ENCODE data around the gene PSAP. TPM values are rescaled to one million over a fixed set of nuclear protein-coding genes. Genes with fewer than 3 reads are reported as not detected.
"Not testable (repeated sequence)": the region's sequence is repeated elsewhere in the genome, so short reads cannot be mapped to it uniquely, and the experiment has no call there.

PSAP gene
- polyA plus RNA-seq, 1 donor: 540 TPM

- Histone ChIP-seq H3K27ac (ENCODE audit: low read length) (no peak overlapping the region), H3K4me3 (ENCODE audit: low read length) (peak overlapping the region; percentile 41), H3K9me3 (ENCODE audit: control insufficient read depth, low read depth, low read length) (no peaks in the 10 kb centered on the region), H3K27me3 (ENCODE audit: control insufficient read depth, insufficient read depth, low read length) (peaks cover 6% of the 10 kb centered on the region), H3K36me3 (ENCODE audit: control insufficient read depth, insufficient read depth, low read length) (no peaks in the 10 kb centered on the region), H3K4me1 (ENCODE audit: control insufficient read depth, insufficient read depth, low read length) (peaks cover 6% of the 10 kb centered on the region)
- peak; percentile 52 to 82 for DNase-seq
- 0% methylated on average over 1 of the region's 48 CpGs for WGBS (ENCODE audit: insufficient coverage, low lambda C conversion rate)
These were observed 37.8 kb upstream of the PSAP start for GRCh38 chr10:71888623-71889387.

- 71% methylated on average over 5 of the region's 8 CpGs for WGBS (ENCODE audit: insufficient coverage, low lambda C conversion rate)
- no peaks in the 10 kb centered on the region for H3K9me3 ChIP-seq (ENCODE audit: control insufficient read depth, low read depth, low read length)
- no peaks in the 10 kb centered on the region for H3K36me3 ChIP-seq (ENCODE audit: control insufficient read depth, insufficient read depth, low read length)
- H3K4me1 ChIP-seq (ENCODE audit: control insufficient read depth, insufficient read depth, low read length): peaks cover 6% of the 10 kb centered on the region
- peaks cover 6% of the 10 kb centered on the region for H3K27me3 ChIP-seq (ENCODE audit: control insufficient read depth, insufficient read depth, low read length)
- peak overlapping the region; percentile 41 for H3K4me3 ChIP-seq (ENCODE audit: low read length)
- no peak for DNase-seq
- H3K27ac ChIP-seq (ENCODE audit: low read length): no peak overlapping the region
These were observed 37.2 kb upstream of the PSAP start for GRCh38 chr10:71888248-71888622.

DNA sequence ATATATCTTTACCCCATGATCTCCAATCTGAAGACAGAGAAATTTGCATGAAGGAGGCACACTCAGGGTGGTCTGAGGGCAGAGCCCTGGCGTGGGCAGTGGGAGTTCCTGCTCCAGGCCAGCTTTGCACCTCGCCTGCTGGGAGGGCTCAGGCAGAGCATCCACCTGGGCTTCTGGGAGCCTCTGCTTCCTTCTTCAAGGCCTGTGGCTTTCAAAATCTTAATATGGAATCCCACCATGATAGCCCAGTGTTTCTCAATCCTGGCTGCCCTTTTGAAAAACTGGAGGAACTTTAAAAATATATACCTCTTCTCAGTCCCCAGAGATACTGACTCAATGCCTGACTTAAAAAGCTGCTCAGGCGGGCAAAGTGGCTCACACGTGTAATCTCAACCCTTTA is 36.7 kb upstream of the PSAP start:
- DNase-seq: no peak
- Histone ChIP-seq H3K27me3 (ENCODE audit: control insufficient read depth, insufficient read depth, low read length) (peaks cover 6% of the 10 kb centered on the region), H3K27ac (ENCODE audit: low read length) (no peak overlapping the region), H3K4me1 (ENCODE audit: control insufficient read depth, insufficient read depth, low read length) (peaks cover 6% of the 10 kb centered on the region), H3K9me3 (ENCODE audit: control insufficient read depth, low read depth, low read length) (no peaks in the 10 kb centered on the region), H3K4me3 (ENCODE audit: low read length) (no peak overlapping the region), H3K36me3 (ENCODE audit: control insufficient read depth, insufficient read depth, low read length) (no peaks in the 10 kb centered on the region)
- WGBS (ENCODE audit: insufficient coverage, low lambda C conversion rate): no CpG with 5 or more reads among the region's 4 CpGs

GRCh38 chr10:71882813-71883659 is 32.0 kb upstream of the PSAP start:
- Histone ChIP-seq H3K4me1 (ENCODE audit: control insufficient read depth, insufficient read depth, low read length) (peaks cover under 1% of the 10 kb centered on the region), H3K9me3 (ENCODE audit: control insufficient read depth, low read depth, low read length) (no peaks in the 10 kb centered on the region), H3K4me3 (ENCODE audit: low read length) (no peak overlapping the region), H3K36me3 (ENCODE audit: control insufficient read depth, insufficient read depth, low read length) (no peaks in the 10 kb centered on the region), H3K27me3 (ENCODE audit: control insufficient read depth, insufficient read depth, low read length) (peaks cover 4% of the 10 kb centered on the region), H3K27ac (ENCODE audit: low read length) (no peak overlapping the region)
- DNase-seq: no peak
- whole genome bisulfite sequencing (ENCODE audit: insufficient coverage, low lambda C conversion rate): no CpG with 5 or more reads among the region's 10 CpGs

GRCh38 chr10:71881647-71882355 is 30.8 kb upstream of the PSAP start:
- no CpG with 5 or more reads among the region's 9 CpGs for WGBS (ENCODE audit: insufficient coverage, low lambda C conversion rate)
- DNase-seq: no peak
- Histone ChIP-seq H3K9me3 (ENCODE audit: control insufficient read depth, low read depth, low read length) (no peaks in the 10 kb centered on the region), H3K4me3 (ENCODE audit: low read length) (no peak overlapping the region), H3K27ac (ENCODE audit: low read length) (no peak overlapping the region), H3K4me1 (ENCODE audit: control insufficient read depth, insufficient read depth, low read length) (no peaks in the 10 kb centered on the region), H3K36me3 (ENCODE audit: control insufficient read depth, insufficient read depth, low read length) (no peaks in the 10 kb centered on the region), H3K27me3 (ENCODE audit: control insufficient read depth, insufficient read depth, low read length) (no peaks in the 10 kb centered on the region)

DNA sequence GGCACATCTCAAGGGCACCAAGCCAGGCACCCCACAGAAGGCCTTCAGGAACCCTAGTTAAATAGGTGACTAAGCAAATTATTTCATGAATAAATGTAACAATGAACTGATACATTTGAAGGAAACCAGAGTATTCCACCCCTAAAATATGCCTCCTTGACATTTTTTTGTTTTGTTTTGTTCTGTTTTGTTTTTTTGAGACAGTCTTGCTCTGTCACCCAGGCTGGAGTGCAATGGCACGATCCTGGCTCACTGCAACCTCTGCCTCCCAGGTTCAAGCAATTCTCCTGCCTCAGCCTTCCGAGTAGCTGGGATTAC is 30.2 kb upstream of the PSAP start:
- no CpG with 5 or more reads among the region's 2 CpGs for WGBS (ENCODE audit: insufficient coverage, low lambda C conversion rate)
- not testable (repeated sequence) for H3K27me3 ChIP-seq (ENCODE audit: control insufficient read depth, insufficient read depth, low read length)

DNA sequence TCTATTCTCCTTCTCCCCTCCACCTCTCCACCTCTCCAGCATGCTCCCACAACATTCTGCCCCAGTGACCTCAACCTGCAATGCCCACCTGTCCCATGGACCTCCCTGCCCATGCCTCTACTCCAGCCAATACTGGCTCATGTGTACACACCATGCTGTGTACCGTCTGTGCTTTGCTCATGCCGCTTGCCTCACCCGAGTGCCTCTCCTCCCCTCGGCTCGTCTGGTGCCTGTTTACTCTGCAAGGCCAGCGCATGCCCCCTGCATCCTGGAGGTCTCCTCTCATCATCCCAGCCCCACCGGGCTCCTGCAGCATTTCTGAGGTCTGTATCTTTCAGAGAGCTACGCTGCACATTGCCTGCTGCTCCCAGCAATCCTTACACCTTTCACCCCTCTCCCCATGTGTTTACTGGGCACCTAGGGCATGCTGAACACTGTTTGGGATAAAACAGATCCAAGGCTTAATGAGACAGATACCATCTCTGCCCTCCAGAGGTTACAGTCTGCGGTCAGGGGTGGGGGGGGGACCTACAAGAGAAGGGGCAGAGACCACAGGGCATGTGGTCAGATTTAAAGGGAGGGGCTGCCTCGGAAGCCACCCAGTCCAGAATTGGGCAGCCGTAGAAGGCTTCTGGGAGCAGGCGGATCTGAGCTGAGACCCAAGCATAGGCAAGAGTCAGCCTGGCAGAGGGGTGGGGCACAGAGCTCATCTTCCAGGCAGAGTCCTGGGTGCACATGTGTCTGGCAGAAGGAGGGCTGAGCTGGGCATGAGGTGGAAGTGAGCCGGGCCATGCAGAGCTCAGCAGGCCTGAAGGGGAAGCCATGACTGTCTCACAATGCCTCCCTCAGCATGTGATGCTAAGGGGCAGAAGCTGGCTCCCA is 29.6 kb upstream of the PSAP start:
- Histone ChIP-seq H3K36me3 (ENCODE audit: control insufficient read depth, insufficient read depth, low read length) (no peaks in the 10 kb centered on the region), H3K27me3 (ENCODE audit: control insufficient read depth, insufficient read depth, low read length) (no peaks in the 10 kb centered on the region), H3K9me3 (ENCODE audit: control insufficient read depth, low read depth, low read length) (peaks cover 4% of the 10 kb centered on the region), H3K4me3 (ENCODE audit: low read length) (no peak overlapping the region), H3K4me1 (ENCODE audit: control insufficient read depth, insufficient read depth, low read length) (no peaks in the 10 kb centered on the region), H3K27ac (ENCODE audit: low read length) (no peak overlapping the region)
- no peak for DNase-seq
- no CpG with 5 or more reads among the region's 13 CpGs for WGBS (ENCODE audit: insufficient coverage, low lambda C conversion rate)

More for the DNA sequence above, 30.2 kb upstream of the PSAP start:
- H3K4me3 ChIP-seq (ENCODE audit: low read length); DNase-seq; H3K36me3 ChIP-seq (ENCODE audit: control insufficient read depth, insufficient read depth, low read length); H3K9me3 ChIP-seq (ENCODE audit: control insufficient read depth, low read depth, low read length); H3K27ac ChIP-seq (ENCODE audit: low read length); H3K4me1 ChIP-seq (ENCODE audit: control insufficient read depth, insufficient read depth, low read length): not testable (repeated sequence)

DNA sequence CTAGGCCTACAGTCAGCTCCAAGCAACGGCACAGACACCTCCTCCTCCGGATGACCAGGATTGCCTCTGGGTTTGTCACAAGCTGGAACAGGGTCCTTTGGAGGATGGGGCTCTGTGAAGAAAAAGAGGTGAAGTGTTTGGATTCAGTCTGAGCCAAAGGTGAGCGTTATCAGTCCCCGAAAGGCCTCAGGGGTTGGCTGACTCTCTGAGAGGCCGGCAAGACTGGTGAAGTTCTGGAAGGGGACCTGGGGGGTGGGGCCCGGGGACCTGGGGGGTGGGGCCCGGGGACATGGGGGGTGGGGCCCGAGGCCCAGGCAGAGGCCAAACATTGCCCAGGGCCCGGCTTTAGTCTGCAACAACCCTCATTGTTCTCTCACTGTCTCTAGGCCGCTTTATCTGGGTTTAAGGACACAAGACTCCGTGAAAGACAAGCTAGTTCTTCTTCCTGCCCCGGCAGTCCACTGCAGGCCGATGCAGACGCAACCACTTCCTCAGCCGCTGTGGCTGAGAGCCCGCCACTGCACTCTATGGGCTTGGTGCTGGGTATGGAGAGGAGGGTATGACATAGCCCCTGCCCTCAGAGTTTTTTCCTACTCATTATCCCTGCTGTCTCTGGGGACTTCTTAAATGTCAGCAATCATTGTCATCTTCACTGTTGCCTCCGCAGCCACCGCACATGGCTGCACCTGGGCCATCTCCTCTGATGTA is 27.4 kb upstream of the PSAP start:
- Histone ChIP-seq H3K4me3 (ENCODE audit: low read length) (no peak overlapping the region), H3K27me3 (ENCODE audit: control insufficient read depth, insufficient read depth, low read length) (no peaks in the 10 kb centered on the region), H3K27ac (ENCODE audit: low read length) (no peak overlapping the region), H3K4me1 (ENCODE audit: control insufficient read depth, insufficient read depth, low read length) (no peaks in the 10 kb centered on the region), H3K36me3 (ENCODE audit: control insufficient read depth, insufficient read depth, low read length) (no peaks in the 10 kb centered on the region), H3K9me3 (ENCODE audit: control insufficient read depth, low read depth, low read length) (peaks cover 4% of the 10 kb centered on the region)
- no CpG with 5 or more reads among the region's 18 CpGs for WGBS (ENCODE audit: insufficient coverage, low lambda C conversion rate)
- DNase-seq: no peak

DNA sequence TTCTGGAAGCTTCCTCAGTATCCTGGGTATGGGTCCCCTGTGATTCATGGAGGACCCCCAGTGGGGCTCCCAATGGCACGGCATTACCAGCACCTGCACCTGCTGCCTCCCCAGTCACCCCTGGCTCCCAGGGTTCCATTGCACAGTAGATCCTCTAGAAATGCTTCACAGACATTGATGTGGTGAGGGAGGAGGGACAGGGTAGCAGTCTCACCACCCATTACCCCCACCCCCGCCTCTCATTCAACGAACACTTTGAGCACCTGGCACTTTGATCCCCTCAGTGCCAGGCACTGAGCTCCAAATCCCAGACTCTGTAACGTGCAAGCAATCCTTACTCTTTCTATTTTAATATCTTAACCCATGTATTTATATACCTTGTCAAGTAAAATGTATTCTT is 26.8 kb upstream of the PSAP start:
- Histone ChIP-seq H3K4me1 (ENCODE audit: control insufficient read depth, insufficient read depth, low read length) (no peaks in the 10 kb centered on the region), H3K36me3 (ENCODE audit: control insufficient read depth, insufficient read depth, low read length) (no peaks in the 10 kb centered on the region), H3K9me3 (ENCODE audit: control insufficient read depth, low read depth, low read length) (peaks cover 4% of the 10 kb centered on the region), H3K27ac (ENCODE audit: low read length) (no peak overlapping the region), H3K27me3 (ENCODE audit: control insufficient read depth, insufficient read depth, low read length) (no peaks in the 10 kb centered on the region), H3K4me3 (ENCODE audit: low read length) (no peak overlapping the region)
- no CpG with 5 or more reads among the region's 4 CpGs for WGBS (ENCODE audit: insufficient coverage, low lambda C conversion rate)
- DNase-seq: no peak

Data from large intestine (tissue), 3 donors.